ENCODE data around the gene USP13. TPM values are rescaled to one million over a fixed set of nuclear protein-coding genes. Genes with fewer than 3 reads are reported as not detected.

Gene USP13
- total RNA-seq, 3 donors from 2014 or later: 11.4 to 17.3 (median 11.8) TPM

DNA sequence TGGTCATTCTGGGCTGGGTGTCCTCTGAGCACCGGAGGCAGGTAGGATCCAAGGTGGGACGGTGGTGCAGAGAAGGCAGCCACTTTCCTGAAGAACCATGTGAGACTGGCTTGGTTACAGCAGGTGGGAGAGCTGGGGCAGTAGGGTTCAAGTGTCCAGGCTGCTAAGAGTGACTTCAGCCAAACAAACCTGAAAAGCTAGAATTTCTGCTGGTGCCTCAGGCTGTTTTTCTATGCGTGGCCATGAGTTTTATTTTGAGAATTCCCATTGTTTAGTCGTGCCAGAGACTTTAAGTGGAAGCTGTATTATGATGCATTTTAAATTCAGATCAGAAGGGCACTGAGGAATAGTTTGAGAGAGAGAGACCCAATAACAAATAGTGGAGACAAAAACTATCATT is 20.1 kb downstream of the USP13 start:
- no peak overlapping the region for H3K4me3 ChIP-seq
- intact Hi-C loops (cut with DNase I; ENCODE audit: low total_unique reads): loop anchor here (5.0 kb wide), 1 partner anchor 614 kb away; no protein-coding TSS in a partner anchor
- TF ChIP-seq CTCF (IDR thresholded peaks at IDR 0.05): no peak
- no peaks in the 10 kb centered on the region for H3K36me3 ChIP-seq
- H3K27me3 ChIP-seq: no peaks in the 10 kb centered on the region
- no peaks in the 10 kb centered on the region for H3K9me3 ChIP-seq
- no peak for DNase-seq (ENCODE audit: low spot score in 2 of 2)
- no peaks in the 10 kb centered on the region for H3K4me1 ChIP-seq
- peak overlapping the region; percentile 67 to 81 for H3K27ac ChIP-seq

DNA sequence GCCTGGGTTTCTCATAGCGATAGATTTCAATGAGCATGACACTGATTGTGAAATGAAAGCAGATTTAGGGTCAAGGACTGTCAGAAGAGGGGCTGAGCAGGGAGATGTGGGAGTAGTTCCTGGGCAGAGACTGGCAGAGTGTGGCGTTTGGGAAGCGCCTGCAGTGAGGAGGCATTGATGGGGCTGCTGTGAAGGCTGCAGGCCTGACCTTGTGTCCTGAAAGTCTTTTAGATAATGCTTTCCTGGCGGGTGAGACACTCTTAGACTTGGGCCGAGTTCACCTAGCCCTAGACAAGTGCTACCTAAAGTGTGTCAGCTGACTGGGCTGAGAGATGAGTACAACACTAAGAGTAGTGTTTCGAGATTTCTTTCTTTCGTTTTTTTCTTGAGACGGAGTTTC is 20.7 kb downstream of the USP13 start:
- Histone ChIP-seq H3K4me3 (no peak overlapping the region), H3K36me3 (no peaks in the 10 kb centered on the region), H3K4me1 (no peaks in the 10 kb centered on the region), H3K27ac (peak overlapping the region; percentile 67 to 81), H3K9me3 (no peaks in the 10 kb centered on the region), H3K27me3 (no peaks in the 10 kb centered on the region)
- TF ChIP-seq CTCF (IDR thresholded peaks at IDR 0.05) (no peak), POLR2A (IDR thresholded peaks at IDR 0.05) (no peak), POLR2AphosphoS5 (IDR thresholded peaks at IDR 0.05) (no peak)
- intact Hi-C loops (cut with DNase I; ENCODE audit: low total_unique reads): loop anchor here (5.0 kb wide), 1 partner anchor 614 kb away; no protein-coding TSS in a partner anchor
- no peak for DNase-seq (ENCODE audit: low spot score in 2 of 2)

- Histone ChIP-seq H3K36me3 (no peaks in the 10 kb centered on the region), H3K27ac (no peak overlapping the region), H3K4me1 (no peaks in the 10 kb centered on the region), H3K4me3 (no peak overlapping the region), H3K27me3 (no peaks in the 10 kb centered on the region), H3K9me3 (no peaks in the 10 kb centered on the region)
- no peak for DNase-seq (ENCODE audit: low spot score in 2 of 2)
- intact Hi-C loops (cut with DNase I; ENCODE audit: low total_unique reads): no loop called here
- TF ChIP-seq CTCF (IDR thresholded peaks at IDR 0.05) (no peak), POLR2AphosphoS5 (IDR thresholded peaks at IDR 0.05) (no peak), POLR2A (IDR thresholded peaks at IDR 0.05) (no peak)
Measured at GRCh38 chr3:179676081-179676480, 23.2 kb downstream of the USP13 start.

GRCh38 chr3:179677884-179678283 is 25.0 kb downstream of the USP13 start:
- Histone ChIP-seq H3K27me3 (no peaks in the 10 kb centered on the region), H3K4me3 (no peak overlapping the region), H3K4me1 (no peaks in the 10 kb centered on the region), H3K36me3 (no peaks in the 10 kb centered on the region), H3K27ac (no peak overlapping the region), H3K9me3 (no peaks in the 10 kb centered on the region)
- no peak for TF ChIP-seq CTCF (IDR thresholded peaks at IDR 0.05)
- no peak for TF ChIP-seq POLR2A (IDR thresholded peaks at IDR 0.05)
- TF ChIP-seq POLR2AphosphoS5 (IDR thresholded peaks at IDR 0.05): no peak
- DNase-seq (ENCODE audit: low spot score in 2 of 2): no peak
- intact Hi-C loops (cut with DNase I; ENCODE audit: low total_unique reads): no loop called here

DNA sequence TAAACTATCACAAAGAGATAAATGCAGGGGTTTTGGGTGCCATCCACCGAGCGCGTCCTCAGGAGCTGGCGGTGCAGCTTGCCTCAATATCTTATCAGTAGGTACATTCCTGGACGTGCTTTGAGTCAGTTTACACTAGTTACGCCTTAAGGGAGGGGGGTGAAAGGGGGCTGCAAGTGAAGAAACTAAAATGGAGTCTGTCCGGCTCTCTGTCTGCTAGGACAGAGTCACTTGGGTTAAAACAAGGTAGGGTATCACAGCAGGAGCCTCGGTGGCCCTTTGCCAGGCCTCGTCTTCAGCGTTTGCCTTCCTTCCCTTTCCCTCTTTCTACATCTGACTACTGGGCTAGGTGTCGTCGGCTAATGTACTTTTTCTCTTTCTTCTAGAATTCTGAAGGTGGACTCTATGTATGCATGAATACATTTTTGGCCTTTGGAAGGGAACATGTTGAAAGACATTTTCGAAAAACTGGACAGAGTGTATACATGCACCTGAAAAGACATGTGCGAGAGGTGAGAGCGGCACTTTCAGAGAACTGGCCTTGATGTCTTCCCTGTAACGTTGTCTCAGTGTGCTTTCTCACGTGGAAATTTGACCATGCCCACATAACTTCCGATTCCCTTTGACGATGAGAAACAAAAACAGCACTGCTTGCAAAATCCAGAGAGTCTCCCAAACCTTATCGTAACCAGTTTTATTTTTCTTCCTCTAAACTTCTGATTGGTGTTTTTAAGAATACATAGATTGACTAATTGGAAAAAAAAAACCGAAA is 28.8 kb downstream of the USP13 start:
- H3K27me3 ChIP-seq: no peaks in the 10 kb centered on the region

More for the DNA sequence above, 28.8 kb downstream of the USP13 start:
- intact Hi-C loops (cut with DNase I; ENCODE audit: low total_unique reads): no loop called here
- no peaks in the 10 kb centered on the region for H3K9me3 ChIP-seq
- no peak for DNase-seq (ENCODE audit: low spot score in 2 of 2)
- peak overlapping the region in 2 of 3 donors; percentile 35 to 53 for H3K4me3 ChIP-seq
- TF ChIP-seq POLR2A (IDR thresholded peaks at IDR 0.05) (no peak), CTCF (IDR thresholded peaks at IDR 0.05) (no peak), POLR2AphosphoS5 (IDR thresholded peaks at IDR 0.05) (no peak)
- no peak overlapping the region for H3K27ac ChIP-seq
- no peaks in the 10 kb centered on the region for H3K4me1 ChIP-seq
- no peaks in the 10 kb centered on the region for H3K36me3 ChIP-seq
